ENCODE results near the gene SDCCAG8. TPM values are rescaled to one million over a fixed set of nuclear protein-coding genes. Genes with fewer than 3 reads are reported as not detected.

SDCCAG8 gene
- total RNA-seq, 1 donor from 2014 or later: 26.7 TPM

- H3K4me1 Mint-ChIP-seq (ENCODE audit: unreplicated experiment): peaks cover 54% of the 10 kb centered on the region
- TF ChIP-seq, protein P1, sequence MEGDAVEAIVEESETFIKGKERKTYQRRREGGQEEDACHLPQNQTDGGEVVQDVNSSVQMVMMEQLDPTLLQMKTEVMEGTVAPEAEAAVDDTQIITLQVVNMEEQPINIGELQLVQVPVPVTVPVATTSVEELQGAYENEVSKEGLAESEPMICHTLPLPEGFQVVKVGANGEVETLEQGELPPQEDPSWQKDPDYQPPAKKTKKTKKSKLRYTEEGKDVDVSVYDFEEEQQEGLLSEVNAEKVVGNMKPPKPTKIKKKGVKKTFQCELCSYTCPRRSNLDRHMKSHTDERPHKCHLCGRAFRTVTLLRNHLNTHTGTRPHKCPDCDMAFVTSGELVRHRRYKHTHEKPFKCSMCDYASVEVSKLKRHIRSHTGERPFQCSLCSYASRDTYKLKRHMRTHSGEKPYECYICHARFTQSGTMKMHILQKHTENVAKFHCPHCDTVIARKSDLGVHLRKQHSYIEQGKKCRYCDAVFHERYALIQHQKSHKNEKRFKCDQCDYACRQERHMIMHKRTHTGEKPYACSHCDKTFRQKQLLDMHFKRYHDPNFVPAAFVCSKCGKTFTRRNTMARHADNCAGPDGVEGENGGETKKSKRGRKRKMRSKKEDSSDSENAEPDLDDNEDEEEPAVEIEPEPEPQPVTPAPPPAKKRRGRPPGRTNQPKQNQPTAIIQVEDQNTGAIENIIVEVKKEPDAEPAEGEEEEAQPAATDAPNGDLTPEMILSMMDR (IDR thresholded peaks at IDR 0.05): no peak
- peaks cover 5% of the 10 kb centered on the region for H3K9me3 Mint-ChIP-seq (ENCODE audit: unreplicated experiment)
- peaks cover 23% of the 10 kb centered on the region for H3K36me3 Mint-ChIP-seq (ENCODE audit: unreplicated experiment)
- DNase-seq (ENCODE audit: extremely low spot score, unreplicated experiment): no peak
- no peak overlapping the region for H3K4me3 Mint-ChIP-seq (ENCODE audit: unreplicated experiment)
- H3K27ac Mint-ChIP-seq (ENCODE audit: unreplicated experiment): peak overlapping the region; percentile 11
- no peaks in the 10 kb centered on the region for H3K27me3 Mint-ChIP-seq (ENCODE audit: unreplicated experiment)
These were observed 32.2 kb downstream of the SDCCAG8 start for GRCh38 chr1:243288062-243288461.

DNA sequence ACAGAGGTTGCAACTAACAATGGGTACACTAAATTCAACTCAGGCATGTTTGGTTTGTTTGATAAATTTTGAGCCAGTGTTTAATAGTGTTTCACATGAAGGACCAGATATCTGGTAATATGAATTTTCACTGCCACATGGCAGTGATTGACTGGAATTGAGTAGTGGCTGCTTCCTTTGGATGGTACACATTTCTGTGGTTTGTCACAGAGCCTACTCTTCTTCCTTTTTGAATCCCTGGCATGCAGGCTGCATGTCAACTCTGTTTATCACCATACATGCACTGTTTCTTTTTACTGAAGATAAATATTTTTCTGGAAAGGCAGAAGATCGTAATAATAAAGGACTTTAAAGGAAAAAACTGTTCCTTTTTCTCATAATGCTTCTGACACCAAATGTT is 35.5 kb downstream of the SDCCAG8 start:
- Mint-ChIP-seq H3K36me3 (ENCODE audit: unreplicated experiment) (peaks cover 39% of the 10 kb centered on the region), H3K27ac (ENCODE audit: unreplicated experiment) (peak overlapping the region; percentile 64), H3K4me1 (ENCODE audit: unreplicated experiment) (peaks cover 44% of the 10 kb centered on the region), H3K27me3 (ENCODE audit: unreplicated experiment) (no peaks in the 10 kb centered on the region), H3K9me3 (ENCODE audit: unreplicated experiment) (peaks cover 6% of the 10 kb centered on the region), H3K4me3 (ENCODE audit: unreplicated experiment) (no peak overlapping the region)
- TF ChIP-seq, protein P1 (IDR thresholded peaks at IDR 0.05): no peak
- DNase-seq (ENCODE audit: extremely low spot score, unreplicated experiment): no peak

DNA sequence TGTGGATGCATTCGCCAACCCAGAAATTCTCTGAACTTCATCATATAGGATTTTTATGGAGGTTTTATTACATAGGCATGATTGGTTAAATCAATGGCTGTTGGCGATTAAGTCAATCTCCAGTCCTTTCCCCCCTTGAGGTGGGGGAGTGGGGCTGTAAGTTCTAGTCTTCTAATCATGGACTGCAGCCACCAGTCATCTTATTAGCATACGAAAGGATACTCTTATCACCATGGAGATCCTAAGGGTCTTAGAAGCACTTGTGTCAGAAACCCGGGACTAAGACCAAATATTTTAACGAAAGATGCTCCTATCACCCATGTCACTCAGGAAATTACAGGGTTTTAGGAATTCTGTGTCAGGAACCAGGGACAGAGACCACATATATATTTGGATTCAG is 36.3 kb downstream of the SDCCAG8 start:
- H3K4me3 Mint-ChIP-seq (ENCODE audit: unreplicated experiment): no peak overlapping the region
- no peak overlapping the region for H3K27ac Mint-ChIP-seq (ENCODE audit: unreplicated experiment)
- peaks cover 44% of the 10 kb centered on the region for H3K36me3 Mint-ChIP-seq (ENCODE audit: unreplicated experiment)
- peaks cover 35% of the 10 kb centered on the region for H3K4me1 Mint-ChIP-seq (ENCODE audit: unreplicated experiment)
- no peaks in the 10 kb centered on the region for H3K27me3 Mint-ChIP-seq (ENCODE audit: unreplicated experiment)
- peaks cover 9% of the 10 kb centered on the region for H3K9me3 Mint-ChIP-seq (ENCODE audit: unreplicated experiment)
- no peak for DNase-seq (ENCODE audit: extremely low spot score, unreplicated experiment)
- TF ChIP-seq, protein P1 (IDR thresholded peaks at IDR 0.05): no peak

DNA sequence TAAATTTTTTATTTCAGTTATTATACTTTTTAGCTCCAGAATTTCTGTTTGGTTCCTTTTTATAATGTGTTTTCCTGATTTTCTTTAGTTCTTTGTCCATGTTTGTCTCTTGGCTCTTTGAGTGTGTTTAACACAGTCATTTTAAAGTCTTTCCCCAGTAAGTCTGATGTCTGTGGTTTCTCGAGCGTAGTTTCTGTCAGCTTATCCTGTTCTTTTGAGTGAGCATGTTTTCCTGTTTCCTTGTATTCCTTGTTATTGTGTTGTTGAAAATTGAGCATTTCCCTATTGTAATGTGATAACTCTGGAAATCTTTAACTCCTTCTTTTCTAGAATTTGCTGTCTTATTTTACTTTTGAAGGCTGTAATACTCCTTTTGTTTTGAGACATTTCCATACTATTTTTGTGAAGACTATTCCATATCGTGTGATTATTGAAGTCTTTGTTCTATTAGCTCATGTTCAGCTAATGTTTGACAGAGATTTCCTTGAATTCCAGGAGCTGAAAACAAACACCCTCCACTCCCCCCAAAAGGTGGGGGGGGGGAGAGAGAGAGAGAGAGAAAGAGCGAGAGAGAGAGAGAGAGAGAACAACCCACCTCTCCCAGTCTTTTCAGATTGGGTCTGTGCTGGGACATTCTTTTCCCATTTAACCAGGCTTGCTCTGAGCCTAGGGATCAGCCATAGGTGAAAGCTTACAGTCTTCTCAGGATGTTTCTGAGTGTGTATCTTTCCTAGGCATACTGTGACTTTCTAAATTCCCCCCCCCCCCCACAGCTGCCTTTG is 38.3 kb downstream of the SDCCAG8 start:
- Mint-ChIP-seq H3K27me3 (ENCODE audit: unreplicated experiment) (no peaks in the 10 kb centered on the region), H3K36me3 (ENCODE audit: unreplicated experiment) (peaks cover 54% of the 10 kb centered on the region), H3K9me3 (ENCODE audit: unreplicated experiment) (peaks cover 9% of the 10 kb centered on the region), H3K4me1 (ENCODE audit: unreplicated experiment) (peaks cover 23% of the 10 kb centered on the region), H3K27ac (ENCODE audit: unreplicated experiment) (no peak overlapping the region), H3K4me3 (ENCODE audit: unreplicated experiment) (no peak overlapping the region)
- TF ChIP-seq, protein P1 (IDR thresholded peaks at IDR 0.05): no peak
- no peak for DNase-seq (ENCODE audit: extremely low spot score, unreplicated experiment)

GRCh38 chr1:243294723-243295121 is 38.9 kb downstream of the SDCCAG8 start:
- TF ChIP-seq, protein P1 (IDR thresholded peaks at IDR 0.05): no peak
- peaks cover 9% of the 10 kb centered on the region for H3K9me3 Mint-ChIP-seq (ENCODE audit: unreplicated experiment)
- H3K4me1 Mint-ChIP-seq (ENCODE audit: unreplicated experiment): peaks cover 23% of the 10 kb centered on the region
- H3K27ac Mint-ChIP-seq (ENCODE audit: unreplicated experiment): no peak overlapping the region
- no peak for DNase-seq (ENCODE audit: extremely low spot score, unreplicated experiment)
- no peaks in the 10 kb centered on the region for H3K27me3 Mint-ChIP-seq (ENCODE audit: unreplicated experiment)
- H3K4me3 Mint-ChIP-seq (ENCODE audit: unreplicated experiment): no peak overlapping the region
- H3K36me3 Mint-ChIP-seq (ENCODE audit: unreplicated experiment): peaks cover 51% of the 10 kb centered on the region
